Measurements from ENCODE around the gene TRIM52. TPM values are rescaled to one million over a fixed set of nuclear protein-coding genes. Genes with fewer than 3 reads are reported as not detected.

TRIM52 gene
- total and polyA plus RNA-seq, 9 of the 15 experiments (the other 6 are each of a cell fraction or from before 2014, with no cell fraction given) = 3.3 to 21.9 (median 13.5) TPM

DNA sequence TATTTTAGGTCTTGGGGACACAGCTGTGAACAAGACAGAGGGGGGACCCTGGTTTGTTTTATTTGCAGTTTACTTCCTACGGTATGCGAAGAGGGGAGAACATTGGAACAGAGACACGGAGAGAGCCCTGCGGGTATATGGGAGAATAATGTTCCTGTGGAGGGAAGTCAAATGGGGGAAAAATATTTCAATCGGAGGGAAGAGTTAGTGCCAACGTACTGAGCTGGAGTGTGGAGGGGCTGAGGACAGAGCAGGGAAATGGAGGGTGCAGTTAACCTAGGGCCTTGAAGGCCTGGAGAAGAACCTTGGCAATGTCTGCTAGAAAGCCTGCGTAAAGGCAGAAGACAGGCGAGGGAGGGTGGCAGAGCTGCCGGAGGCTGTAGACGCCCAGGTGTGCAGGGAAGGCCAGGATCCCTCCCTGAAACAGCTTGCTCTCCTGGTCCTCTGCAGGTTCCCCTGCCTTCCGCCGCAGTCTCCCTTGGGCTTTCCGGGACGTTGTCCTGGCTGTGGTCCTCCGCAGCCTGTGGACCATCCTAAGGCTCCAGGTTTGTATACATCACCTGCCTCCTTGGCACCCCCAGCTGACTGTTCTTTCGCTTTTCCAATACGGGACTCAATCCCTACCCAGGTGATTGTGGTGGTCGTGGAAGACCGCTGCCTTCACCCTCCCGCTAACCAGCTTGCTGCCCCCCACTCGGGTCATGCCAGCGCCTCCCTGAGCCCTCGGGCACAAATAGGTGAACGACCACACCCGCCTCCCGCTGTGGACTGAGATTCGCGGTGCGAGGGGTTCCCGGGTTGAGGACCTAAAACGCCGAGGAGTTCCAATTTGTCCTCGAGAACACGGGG is 15.3 kb downstream of the TRIM52 start (continued):
- TF ChIP-seq, protein P1, sequence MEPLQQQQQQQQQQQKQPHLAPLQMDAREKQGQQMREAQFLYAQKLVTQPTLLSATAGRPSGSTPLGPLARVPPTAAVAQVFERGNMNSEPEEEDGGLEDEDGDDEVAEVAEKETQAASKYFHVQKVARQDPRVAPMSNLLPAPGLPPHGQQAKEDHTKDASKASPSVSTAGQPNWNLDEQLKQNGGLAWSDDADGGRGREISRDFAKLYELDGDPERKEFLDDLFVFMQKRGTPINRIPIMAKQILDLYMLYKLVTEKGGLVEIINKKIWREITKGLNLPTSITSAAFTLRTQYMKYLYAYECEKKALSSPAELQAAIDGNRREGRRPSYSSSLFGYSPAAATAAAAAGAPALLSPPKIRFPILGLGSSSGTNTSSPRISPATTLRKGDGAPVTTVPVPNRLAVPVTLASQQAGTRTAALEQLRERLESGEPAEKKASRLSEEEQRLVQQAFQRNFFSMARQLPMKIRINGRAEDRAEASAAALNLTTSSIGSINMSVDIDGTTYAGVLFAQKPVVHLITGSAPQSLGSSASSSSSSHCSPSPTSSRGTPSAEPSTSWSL (CRISPR knock-in tag; IDR thresholded peaks at IDR 0.05; ENCODE audit: borderline replicate concordance) = no peak
- TF ChIP-seq HDAC1 (IDR thresholded peaks at IDR 0.05) (no peak), ZKSCAN1 (IDR thresholded peaks at IDR 0.05; ENCODE audit: low read depth, low read length) (no peak), ZFP1 (CRISPR knock-in tag; IDR thresholded peaks at IDR 0.05) (no peak), SAFB2 (IDR thresholded peaks at IDR 0.05; ENCODE audit: borderline replicate concordance, low read depth, low read length, severe bottlenecking) (no peak)

DNA sequence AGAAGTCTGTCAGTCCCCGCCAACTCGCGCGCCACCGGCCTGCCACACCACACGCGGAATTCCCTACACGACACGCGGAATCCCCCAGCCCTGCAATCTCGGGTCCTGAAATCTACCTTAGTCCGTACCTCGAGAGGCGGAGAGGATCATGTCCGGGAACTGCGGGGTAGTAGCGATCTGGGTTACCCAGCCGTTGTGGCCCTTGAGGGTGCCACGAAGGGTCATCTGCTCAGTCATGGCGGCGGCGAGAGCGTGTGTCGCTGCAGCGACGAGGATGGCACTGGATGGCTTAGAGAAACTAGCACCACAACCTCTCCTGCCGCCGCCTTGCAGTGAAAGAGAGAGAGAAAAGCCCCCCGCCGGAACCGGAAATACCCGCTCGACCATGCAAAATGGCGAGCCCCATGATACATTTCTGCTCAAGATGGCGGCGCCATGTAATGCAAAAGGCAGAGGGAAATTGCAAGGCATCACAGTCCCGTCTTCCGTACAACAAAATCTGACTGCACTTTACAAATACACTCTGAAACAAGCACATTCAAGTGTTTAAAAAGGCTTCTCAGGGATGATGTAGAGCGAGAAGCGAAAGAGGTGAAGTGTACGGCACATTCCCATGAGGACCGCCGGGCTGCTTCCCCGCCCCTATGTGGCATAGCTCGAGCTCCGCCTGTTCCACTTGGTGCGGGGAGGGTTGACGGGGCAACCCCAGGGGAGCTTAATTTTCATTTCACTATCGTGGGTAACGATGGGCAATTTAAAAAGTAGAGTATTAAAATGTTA is 17.2 kb downstream of the TRIM52 start, which contains the start of gene RACK1:
RACK1 (minus strand) TSS at position 343 of the 780 bp plus-strand sequence; CDS start at position 237, 106 bp downstream.
- DNase-seq (ENCODE audit: extremely low read depth in 1 of 4, low spot score in 3 of 4) (peak; percentile 65 to 94 (median 78)), ATAC-seq (peak; percentile 67), FAIRE-seq (peak; percentile 71)
- Histone ChIP-seq H4K20me1 (replicated peaks; ENCODE audit: control insufficient read depth, insufficient read depth, low read length) (peaks cover 39% of the 10 kb centered on the region), H3K9me3 (replicated peaks; ENCODE audit: control insufficient read depth, insufficient read depth, low read depth, low read length) (no peaks in the 10 kb centered on the region), H3K4me2 (ENCODE audit: insufficient read depth, low read length) (peak within 1 kb of the TSS; percentile 93), H2AFZ (ENCODE audit: low read depth, low read length) (peak within 1 kb of the TSS; percentile 100), H3K9ac (ENCODE audit: insufficient read depth in 1 of 2, low read depth in 2 of 2, low read length in 2 of 2) (peak within 1 kb of the TSS; percentile 99 to 100), H3K36me3 (ENCODE audit: control insufficient read depth, insufficient read depth, low read length) (peaks cover 53% of the 10 kb centered on the region), H3K27me3 (ENCODE audit: control insufficient read depth in 2 of 2, insufficient read depth in 2 of 2, low read length in 2 of 2) (no peaks in the 10 kb centered on the region), H3K27ac (ENCODE audit: extremely low read depth, low read depth, low read length) (peak within 1 kb of the TSS; percentile 99), H3K4me1 (replicated peaks in 1 of 2; ENCODE audit: control insufficient read depth in 2 of 2, insufficient read depth in 2 of 2, low read length in 2 of 2) (peaks cover 31 to 47% of the 10 kb centered on the region in 2 experiments; a peak in 4 of 5 replicates), H3K79me2 (ENCODE audit: control insufficient read depth, insufficient read depth, low read length) (peaks cover 93% of the 10 kb centered on the region), H3K4me3 (peak within 1 kb of the TSS; percentile 94), H3K9me1 (ENCODE audit: control insufficient read depth, insufficient read depth, low read length) (peaks cover 8% of the 10 kb centered on the region)
- WGBS (ENCODE audit: insufficient coverage, low coverage, missing lambda C conversion rate) = 1% methylated on average over 50 of the region's 50 CpGs
- intact Hi-C loops (cut with micrococcal nuclease) (loop anchor here (1.0 kb wide), 1 partner anchor 21 kb away; no protein-coding TSS in a partner anchor), in situ Hi-C loops (cut with MboI) (no loop called here)
- ChIA-PET CTCF (ENCODE audit: low intra/inter-chr PET ratio) (interaction anchor here (0.6 kb wide), 1 partner anchor 62 kb away, joined by 3 read pairs; no protein-coding TSS in a partner anchor), POLR2A (interaction anchor here (0.9 to 17.5 kb wide), 8 partner anchors 9 to 59 kb away, joined by 3 to 185 read pairs (median 4); partner anchors contain the start of gene TRIM52)
- BruUV-seq (replicated peaks) = no TSS peak
- no peak for TF ChIP-seq ZNF778 (CRISPR knock-in tag; IDR thresholded peaks at IDR 0.05)
- no peak for TF ChIP-seq CREBBP (IDR thresholded peaks at IDR 0.05; ENCODE audit: low read depth, low read length)
- peak; percentile 69 for TF ChIP-seq CHD1 (IDR thresholded peaks at IDR 0.05; ENCODE audit: low read length)
- TF ChIP-seq ZNF707 (CRISPR knock-in tag; conservative IDR thresholded peaks at IDR 0.05) = no peak
- 0 out of 2 replicates have a peak, but pooled peaks have one; percentile 21 for TF ChIP-seq ZNF764 (CRISPR knock-in tag; IDR thresholded peaks at IDR 0.05; ENCODE audit: low read depth)
- TF ChIP-seq GATAD2B (IDR thresholded peaks at IDR 0.05; ENCODE audit: borderline replicate concordance) = no peak; the same call in 1 of the 2 replicates
